Measurements from ENCODE around the gene DSCAML1. TPM values are rescaled to one million over a fixed set of nuclear protein-coding genes. Genes with fewer than 3 reads are reported as not detected.
"Not testable (repeated sequence)": the region's sequence is repeated elsewhere in the genome, so short reads cannot be mapped to it uniquely, and the experiment has no call there.

Gene DSCAML1
- total RNA-seq, 1 donor from 2014 or later: 2.5 TPM

GRCh38 chr11:117458275-117459122 is 338.5 kb downstream of the DSCAML1 start:
- no peak for DNase-seq (ENCODE audit: low spot score in 2 of 2, unreplicated experiment in 2 of 2)
- H3K27ac Mint-ChIP-seq: no peak overlapping the region

GRCh38 chr11:117457835-117458234 is 339.2 kb downstream of the DSCAML1 start:
- DNase-seq (ENCODE audit: low spot score in 2 of 2, unreplicated experiment in 2 of 2): no peak
- Mint-ChIP-seq H3K4me1 (no peaks in the 10 kb centered on the region), H3K27ac (no peak overlapping the region), H3K9me3 (peaks cover 24% of the 10 kb centered on the region), H3K36me3 (peaks cover 2% of the 10 kb centered on the region), H3K4me3 (no peak overlapping the region), H3K27me3 (ENCODE audit: low read depth) (peaks cover 23% of the 10 kb centered on the region)
- TF ChIP-seq CTCF (IDR thresholded peaks at IDR 0.05; ENCODE audit: unreplicated experiment): no peak

More at GRCh38 chr11:117458275-117459122, 338.5 kb downstream of the DSCAML1 start:
- no peak overlapping the region for H3K4me3 Mint-ChIP-seq
- H3K4me1 Mint-ChIP-seq: no peaks in the 10 kb centered on the region
- no peak for TF ChIP-seq CTCF (IDR thresholded peaks at IDR 0.05; ENCODE audit: unreplicated experiment)
- H3K9me3 Mint-ChIP-seq: peaks cover 18% of the 10 kb centered on the region
- peaks cover 26% of the 10 kb centered on the region for H3K27me3 Mint-ChIP-seq (ENCODE audit: low read depth)
- H3K36me3 Mint-ChIP-seq: peaks cover 2% of the 10 kb centered on the region

GRCh38 chr11:117457031-117457785 is 339.8 kb downstream of the DSCAML1 start:
- no peak for DNase-seq (ENCODE audit: low spot score in 2 of 2, unreplicated experiment in 2 of 2)
- Mint-ChIP-seq H3K4me1 (no peaks in the 10 kb centered on the region), H3K36me3 (peaks cover 2% of the 10 kb centered on the region), H3K27me3 (ENCODE audit: low read depth) (peaks cover 18% of the 10 kb centered on the region), H3K4me3 (no peak overlapping the region), H3K27ac (no peak overlapping the region), H3K9me3 (peaks cover 27% of the 10 kb centered on the region)
- TF ChIP-seq CTCF (IDR thresholded peaks at IDR 0.05; ENCODE audit: unreplicated experiment): no peak

GRCh38 chr11:117456721-117457029 is 340.3 kb downstream of the DSCAML1 start:
- not testable (repeated sequence) for DNase-seq (ENCODE audit: low spot score in 2 of 2, unreplicated experiment in 2 of 2); H3K36me3 Mint-ChIP-seq; H3K4me1 Mint-ChIP-seq; H3K4me3 Mint-ChIP-seq; H3K27ac Mint-ChIP-seq
- H3K27me3 Mint-ChIP-seq (ENCODE audit: low read depth): peaks cover 21% of the 10 kb centered on the region
- H3K9me3 Mint-ChIP-seq: peaks cover 27% of the 10 kb centered on the region

- Mint-ChIP-seq H3K36me3 (peaks cover 2% of the 10 kb centered on the region), H3K9me3 (peaks cover 27% of the 10 kb centered on the region), H3K4me1 (no peaks in the 10 kb centered on the region), H3K27ac (no peak overlapping the region), H3K27me3 (ENCODE audit: low read depth) (peaks cover 23% of the 10 kb centered on the region), H3K4me3 (no peak overlapping the region)
- no peak for DNase-seq (ENCODE audit: low spot score in 2 of 2, unreplicated experiment in 2 of 2)
- no peak for TF ChIP-seq CTCF (IDR thresholded peaks at IDR 0.05; ENCODE audit: unreplicated experiment)
Measured at GRCh38 chr11:117456027-117456720, 340.8 kb downstream of the DSCAML1 start.

- Mint-ChIP-seq H3K9me3 (peaks cover 27% of the 10 kb centered on the region), H3K27ac (no peak overlapping the region), H3K27me3 (ENCODE audit: low read depth) (peaks cover 32% of the 10 kb centered on the region), H3K36me3 (peaks cover 2% of the 10 kb centered on the region), H3K4me3 (no peak overlapping the region), H3K4me1 (no peaks in the 10 kb centered on the region)
- DNase-seq (ENCODE audit: low spot score in 2 of 2, unreplicated experiment in 2 of 2): no peak
- no peak for TF ChIP-seq CTCF (IDR thresholded peaks at IDR 0.05; ENCODE audit: unreplicated experiment)
Measured at GRCh38 chr11:117454564-117454917, 342.5 kb downstream of the DSCAML1 start.
